Fibroblast of gingiva (primary cell): Measurements from ENCODE around the gene GRID1.

Source experiments
- DNase-seq: peaks from one replicate; pipeline ENCODE4 v3.0.0-alpha.2; 2011; ENCODE audit warnings: low read depth

GRID1 gene

DNA sequence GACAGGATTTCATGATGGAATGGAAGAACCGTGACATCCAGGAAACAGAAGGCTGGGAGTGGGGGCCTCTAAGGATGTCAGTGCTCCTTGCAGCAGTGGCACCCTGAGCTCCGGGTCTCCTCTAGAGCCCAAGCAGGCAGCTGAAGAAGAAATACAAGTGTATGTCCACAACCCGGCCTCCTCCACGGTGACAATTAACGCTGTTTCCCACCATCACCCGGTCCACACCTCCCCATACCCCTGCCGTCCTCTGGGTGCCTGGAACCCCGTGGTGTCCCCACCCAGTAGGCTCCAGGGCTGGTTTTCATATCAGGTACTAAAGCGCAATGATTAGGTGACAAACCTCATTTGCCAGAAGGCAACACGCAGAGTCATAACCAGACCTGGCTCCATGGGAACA, 30.3 kb downstream of the GRID1 start:
- DNase-seq, result no peak

DNA sequence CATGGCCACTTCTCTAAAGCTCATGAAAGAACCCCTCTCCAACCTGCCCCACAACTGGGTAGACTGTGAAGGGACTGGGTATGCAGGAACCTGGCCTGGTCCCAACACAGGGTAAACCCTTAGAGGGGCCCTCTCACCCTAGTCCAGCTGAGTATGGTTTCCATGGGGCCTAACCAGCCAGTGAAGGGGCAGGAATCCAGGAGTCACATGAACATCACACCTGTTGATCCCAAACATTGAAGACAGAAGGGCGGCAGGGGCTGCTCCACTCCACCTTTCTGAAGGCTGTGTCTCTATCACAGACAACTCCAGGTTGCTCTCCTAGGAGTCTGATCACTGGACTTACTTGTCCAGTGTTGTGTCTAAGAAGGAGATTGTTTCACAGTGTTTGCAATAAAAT, 30.8 kb downstream of the GRID1 start:
- no peak for DNase-seq

DNA sequence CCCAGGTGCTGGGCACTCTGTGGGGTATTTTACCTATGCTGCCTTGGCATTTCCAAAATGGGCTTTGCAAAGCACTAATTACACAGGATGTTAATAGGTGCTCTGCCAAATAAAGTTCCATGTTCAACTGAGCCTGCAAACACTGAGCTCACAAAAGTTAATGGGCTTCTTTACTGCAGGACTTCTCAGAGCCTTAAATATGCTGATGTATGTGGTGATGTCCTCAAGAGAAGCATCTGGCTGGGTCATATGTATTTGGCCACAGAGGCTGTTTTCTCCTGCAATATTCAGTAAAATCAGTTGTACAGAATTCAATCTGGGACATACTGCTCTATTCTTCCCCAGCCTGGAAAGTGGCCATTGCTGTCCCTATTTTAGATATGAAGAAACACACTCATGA, 31.3 kb downstream of the GRID1 start:
- DNase-seq, result no peak

DNA sequence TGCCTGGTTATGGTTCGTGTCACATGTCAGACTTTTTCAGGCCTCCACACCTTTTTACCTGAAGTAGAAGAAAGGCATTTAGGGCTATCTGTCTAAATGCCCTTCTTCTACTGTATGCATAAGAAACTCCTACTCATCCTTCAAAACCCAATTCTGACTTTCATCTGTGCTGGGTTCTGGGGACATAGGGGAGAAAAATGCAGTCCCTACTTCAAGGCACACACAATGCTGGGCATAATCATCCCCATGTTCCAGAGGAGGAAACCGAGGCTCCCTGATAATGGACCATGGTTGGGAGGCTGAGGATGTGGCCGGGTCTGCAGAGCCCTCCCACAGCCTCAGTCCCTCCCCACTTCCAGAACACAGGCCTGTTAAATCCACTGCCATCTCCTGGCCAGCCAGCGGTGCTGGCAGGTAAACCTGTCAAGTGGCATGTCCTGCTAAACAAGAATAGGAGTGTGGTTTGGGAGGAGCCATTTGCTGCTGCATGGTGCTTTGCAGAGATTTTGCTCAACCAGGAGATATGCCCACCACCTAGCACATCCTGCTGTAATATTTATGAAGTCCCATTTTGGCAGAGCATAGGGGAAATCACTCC, 32.0 kb downstream of the GRID1 start:
- no peak for DNase-seq

DNA sequence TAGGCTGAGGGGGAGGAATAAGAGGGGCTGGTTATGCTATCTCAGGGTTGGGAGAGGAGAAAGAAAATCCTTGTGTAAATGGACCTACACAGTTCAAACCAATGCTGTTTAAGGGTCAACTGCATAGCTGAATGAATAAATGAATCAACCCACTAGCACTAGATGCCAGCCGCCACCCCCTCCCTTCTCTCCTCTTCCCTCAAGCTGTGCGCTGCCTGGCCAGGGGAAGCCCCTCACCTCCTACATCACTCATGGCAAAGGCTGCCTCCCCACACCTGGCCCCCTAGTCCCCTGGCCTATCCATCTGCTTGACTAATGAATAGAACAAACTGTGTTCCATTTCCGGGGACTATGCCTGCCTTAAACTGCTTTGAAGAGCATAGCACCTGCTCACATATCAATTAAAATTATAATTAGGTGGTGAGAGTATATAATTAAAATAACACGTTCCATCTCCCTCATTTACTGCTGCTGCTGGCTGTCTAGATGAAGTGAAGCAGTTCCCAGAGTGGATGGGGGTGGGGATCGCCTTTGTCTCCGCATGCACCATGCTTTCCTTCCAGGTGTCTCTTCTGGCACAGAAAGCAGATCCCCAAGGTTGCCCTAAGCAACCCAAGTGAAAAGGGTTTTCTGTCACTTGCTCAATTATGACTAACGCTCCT, 32.6 kb downstream of the GRID1 start:
- DNase-seq, result no peak

DNA sequence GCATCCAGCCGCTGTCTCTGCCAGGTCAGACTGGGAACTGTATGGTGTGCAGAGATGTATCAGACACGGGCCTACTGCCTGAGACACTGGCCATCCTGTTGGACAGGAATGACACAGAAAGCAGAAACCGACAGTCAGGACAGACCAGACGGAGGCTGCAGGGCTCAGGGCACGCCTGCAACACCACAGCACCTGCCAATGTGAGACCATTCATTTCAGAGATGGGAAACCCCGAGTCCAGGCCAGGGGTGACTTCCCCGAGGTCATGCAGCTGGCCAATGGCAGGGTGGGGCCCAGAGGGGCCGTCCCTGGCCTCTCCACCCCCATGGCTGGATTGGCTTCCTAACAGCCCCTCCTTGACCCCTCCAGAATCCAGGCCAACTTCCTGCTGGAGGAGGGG, 34.7 kb downstream of the GRID1 start:
- no peak for DNase-seq

DNA sequence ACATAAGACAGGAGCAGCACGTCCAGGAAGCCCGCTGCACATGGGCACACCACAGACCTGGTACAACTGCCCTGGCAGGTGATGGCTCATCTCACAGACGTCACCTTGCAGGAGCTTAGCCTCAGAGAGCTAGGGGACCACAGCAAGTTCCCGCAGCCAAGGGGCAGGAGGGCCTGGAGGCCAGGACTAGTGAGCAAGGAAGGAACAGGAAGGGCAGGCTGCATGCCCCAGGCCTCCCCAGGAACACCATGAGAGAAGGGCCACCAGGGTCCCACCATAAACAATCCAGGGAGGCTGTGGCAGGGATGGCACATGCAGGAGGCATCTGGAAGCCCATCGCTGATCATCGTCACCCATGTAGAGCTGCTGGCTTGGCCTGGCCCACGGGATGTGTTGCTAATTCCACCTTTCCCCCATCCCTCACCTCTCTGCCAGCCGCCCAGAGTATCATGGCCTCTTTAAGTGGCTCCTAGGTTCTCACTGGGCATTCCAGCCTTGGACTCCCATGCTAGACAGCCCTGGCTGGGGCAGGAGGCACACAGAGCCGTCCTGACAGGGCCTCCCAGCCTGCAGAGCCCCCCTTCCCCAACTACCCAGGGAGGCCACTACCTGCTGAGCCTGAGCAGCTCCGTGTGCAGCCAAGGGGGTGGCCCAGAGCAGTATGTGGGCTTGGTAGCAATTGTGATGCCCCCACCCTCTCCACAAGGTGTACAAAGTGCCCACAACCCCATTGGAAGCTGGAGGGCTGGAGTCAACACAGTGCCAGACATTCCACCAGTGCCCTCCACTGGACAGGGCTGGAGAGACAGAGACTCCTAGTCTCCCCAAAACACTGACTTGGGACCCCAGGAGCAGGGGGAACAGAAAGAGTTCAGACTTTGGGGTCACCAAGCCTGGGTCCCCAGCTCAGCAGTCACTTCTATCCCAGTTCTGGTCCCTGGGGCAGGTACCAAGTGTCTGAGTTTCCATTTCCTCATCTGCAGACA, 35.5 kb downstream of the GRID1 start:
- DNase-seq, result no peak

DNA sequence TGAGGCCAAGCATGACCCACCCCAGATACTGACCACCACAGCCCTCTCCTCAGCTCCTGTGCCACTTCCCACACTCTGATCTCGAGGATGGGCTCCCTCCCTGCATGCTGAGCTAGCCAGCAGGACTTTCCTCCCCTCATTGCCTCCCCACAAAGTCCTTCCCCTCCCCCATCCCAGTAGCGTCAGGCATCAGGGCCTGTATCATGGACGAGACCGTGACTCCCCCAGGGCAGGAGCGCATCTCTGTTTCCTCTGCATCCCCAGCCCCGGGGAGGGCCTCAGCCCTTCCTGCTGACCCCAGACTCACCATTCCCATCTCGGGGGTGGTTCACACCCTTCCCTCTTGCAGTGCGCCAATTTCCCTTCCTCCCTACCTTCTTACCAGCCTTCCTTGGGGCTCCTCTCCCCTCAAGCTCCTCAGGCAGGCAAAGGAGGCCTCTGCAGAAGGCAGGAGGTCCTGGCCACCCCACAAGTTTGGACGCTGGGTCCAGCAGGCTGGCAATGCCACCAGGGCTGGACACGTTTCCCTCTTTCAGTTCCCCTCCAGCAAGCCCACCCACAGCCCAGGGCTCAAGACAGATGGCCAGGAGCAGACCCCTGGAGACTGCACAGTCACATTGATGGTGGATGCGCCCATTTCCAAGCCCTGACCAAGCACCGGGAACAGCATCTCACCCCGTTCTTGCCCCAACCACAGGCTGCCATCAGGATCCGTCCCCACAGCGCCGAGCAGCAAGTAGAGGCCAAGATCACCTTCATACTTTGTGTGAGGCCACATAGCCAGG, 36.5 kb downstream of the GRID1 start:
- DNase-seq, result no peak

DNA sequence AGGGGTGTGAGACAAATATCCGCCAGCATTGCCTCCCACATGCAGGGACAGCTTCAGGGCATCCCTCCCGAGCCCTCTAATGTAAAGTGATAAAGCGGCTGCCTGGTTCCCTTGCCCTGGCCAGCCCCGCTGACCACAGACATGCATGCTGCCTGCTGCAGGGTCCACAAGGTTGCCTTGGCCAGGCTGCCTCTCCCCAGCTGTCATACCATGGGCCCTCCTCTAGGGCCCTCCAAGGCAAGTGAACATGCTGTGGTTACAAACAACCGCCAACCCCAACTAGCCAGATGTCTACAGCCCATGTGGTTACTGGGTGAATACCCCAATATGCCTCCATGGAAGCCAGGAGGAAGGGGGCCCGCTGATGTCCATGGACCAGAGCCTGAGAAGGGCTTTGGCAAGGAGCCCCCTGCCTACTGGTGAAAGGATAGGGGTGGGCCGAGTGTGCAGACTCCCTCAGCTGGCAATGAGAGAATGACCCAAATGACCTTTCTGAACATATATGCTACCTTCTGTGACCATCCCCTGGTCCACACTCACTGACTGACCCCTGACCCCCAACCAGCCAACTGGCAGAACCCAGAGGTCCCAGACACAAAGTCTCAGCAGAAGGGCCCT, 37.4 kb downstream of the GRID1 start:
- DNase-seq, result no peak

DNA sequence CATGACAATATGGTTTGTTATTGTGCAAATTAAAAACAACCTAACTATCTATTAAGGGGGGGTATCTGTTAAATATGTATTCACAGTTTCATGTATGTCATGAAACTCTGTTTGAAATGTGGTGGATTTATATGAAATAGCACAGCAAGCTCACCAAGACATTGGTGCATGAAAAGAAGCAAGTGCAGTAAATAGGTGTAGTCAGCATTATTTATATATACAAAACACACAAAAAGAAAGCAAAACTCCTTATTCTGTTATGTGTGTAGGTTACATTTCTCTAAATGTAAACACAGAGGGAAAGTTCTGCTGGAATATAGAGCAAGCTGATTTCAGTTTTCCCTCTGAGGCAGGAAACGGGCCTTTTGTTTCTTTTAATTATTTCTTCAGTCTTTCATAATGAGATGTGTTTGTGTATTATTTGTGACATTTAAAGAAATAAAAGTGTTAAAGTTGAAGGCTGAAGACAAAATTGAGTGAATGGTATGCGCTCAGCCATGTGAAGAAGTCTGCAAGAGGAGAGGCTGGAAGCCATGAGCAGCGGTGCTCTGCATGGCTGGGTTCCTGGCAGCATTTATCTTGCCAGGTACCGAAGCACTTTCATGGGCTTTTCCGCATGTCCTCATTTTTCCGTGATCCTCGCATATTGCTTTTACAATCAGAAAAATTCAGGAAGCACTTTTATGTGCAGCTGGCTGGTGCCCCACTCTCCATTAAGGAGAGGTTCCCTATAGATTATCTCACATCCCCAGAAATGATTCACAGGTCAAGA, 38.5 kb downstream of the GRID1 start:
- DNase-seq, result no peak

DNA sequence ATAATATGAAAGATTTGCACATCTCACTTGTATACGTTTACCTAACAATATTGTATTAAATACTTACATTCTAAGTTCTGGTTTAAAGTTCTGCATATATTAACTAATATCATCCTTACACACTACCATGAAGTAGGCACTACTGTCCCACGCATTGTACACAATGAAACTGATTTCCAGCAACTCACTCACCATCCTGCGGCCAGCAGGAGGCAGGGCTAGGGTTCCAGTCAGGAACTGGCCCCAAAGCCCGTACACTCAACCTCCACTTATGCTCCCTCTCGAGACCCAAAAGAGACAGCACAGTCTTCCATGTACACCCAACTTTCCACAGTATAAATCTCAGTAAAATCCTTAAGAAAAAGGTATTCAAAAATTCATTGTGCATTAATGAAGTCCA, 41.4 kb downstream of the GRID1 start:
- no peak for DNase-seq

DNA sequence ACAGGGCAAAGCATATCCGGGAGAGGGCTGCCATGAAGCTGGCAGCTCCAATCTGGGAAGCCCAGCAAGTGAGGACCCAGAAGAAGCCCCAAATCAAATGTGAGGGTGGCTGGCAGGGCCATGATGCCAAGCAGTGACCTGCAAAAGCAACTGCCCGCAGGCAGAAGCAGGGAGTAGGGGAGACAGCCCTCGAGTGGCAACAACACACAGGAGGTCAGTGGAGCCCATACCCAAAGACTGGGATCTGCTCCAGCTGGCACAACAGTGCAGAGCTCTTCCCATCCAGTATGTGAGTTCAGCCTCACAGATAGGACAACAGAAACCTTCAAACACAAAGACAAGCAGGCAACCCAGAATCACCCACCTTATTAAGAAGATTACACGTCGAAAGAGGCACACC, 45.0 kb downstream of the GRID1 start:
- no peak for DNase-seq

DNA sequence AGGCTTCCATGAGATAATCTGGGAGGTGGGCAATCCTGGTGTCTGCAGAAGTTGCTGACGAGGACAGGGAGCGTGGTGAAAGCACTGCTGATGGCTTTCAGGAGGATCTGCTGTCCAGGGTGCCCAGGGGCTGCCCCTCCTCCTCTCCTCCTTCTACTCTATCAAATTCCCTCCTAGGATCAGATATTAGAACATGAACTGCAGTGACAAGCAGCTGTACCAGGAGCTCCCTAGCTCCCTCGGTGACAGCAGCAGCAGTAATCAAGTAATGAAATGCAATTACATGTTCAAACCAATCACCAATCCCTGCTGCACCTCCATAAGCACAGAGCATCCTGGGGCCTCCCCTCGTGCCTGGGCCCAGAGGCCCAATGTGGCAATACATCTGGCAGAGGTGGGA, 46.9 kb downstream of the GRID1 start:
- DNase-seq, result no peak

DNA sequence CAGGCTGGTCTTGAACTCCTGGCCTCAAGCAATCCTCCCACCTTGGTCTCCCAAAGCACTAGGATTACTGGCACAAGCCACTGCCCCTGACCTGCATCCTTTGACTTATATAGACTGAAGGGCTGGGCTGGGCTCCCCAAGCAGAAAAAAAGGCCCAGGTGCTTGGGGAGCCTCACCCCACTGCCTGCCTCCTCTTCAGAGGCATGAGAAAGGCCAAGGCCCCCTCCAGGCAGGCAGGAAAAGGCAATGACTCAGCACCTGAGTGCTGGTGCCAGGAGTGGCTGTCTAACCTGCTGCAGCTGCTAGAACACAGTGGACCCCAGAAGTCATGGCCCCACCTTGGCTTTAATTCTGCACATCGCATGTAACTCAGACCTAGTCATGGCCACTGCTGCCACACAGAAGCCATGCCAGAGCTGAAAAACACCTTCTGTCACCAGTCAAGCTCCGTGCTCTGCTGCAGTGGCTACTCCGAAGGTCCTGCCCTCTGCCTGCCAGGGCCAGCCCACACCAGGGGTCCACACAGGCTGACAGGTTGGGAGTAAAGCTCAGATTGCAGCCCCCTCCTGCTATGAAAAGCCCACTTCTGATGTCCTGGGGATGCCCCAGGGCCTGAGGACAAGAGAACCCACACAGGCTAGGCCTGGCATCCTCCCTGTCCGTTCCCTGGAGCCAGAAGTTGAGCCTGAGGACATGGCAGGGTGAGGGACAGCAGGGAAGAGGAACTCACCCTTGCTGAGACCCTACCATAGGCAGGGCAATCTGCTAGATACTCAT, 48.5 kb downstream of the GRID1 start:
- no peak for DNase-seq

DNA sequence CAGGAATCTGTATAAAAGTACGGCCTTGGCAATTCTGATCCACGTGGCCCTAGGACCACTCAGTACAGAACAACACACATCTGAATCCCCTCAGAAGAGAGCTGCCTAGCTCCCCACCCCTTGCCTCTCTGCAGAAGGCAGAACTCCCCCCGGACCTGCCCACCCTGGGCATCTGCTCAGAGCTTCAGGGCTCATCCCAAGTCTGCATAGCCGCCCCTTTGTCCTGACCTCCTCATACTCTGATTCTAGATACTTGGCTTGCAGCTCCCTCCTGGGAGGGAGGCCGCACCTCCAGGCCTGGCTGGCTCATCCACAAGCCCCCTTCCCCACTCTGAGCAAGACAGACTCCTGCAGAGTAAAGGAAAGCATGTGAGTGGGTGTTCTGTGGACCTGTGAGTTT, 49.6 kb downstream of the GRID1 start:
- no peak for DNase-seq

DNA sequence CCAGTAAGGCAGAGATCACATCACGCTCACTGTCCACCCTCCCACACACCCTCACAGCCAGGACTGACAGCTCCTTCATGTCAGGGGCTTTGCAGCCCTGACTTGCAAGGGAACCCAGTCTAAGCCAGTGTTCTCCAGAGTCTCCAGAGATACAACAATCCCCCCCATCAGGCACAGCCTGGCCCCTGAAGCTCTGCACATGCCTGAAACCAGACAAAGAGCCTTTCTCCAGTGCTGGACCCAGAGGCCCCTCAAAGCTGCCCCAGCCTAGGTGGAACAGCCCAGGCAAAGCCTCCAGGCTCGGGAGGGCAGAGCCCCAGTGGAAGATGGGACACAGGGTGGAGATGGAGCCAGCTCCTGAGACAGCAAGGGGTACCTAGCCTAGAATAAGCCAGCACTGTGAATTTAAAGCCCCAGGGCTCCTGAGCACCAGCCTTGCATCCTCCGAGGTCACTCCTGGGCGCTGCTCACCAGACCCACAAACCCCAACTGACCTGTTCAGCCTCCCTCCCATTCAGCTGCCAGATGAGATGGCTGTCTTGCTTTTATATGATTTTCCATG, 50.2 kb downstream of the GRID1 start:
- no peak for DNase-seq

DNA sequence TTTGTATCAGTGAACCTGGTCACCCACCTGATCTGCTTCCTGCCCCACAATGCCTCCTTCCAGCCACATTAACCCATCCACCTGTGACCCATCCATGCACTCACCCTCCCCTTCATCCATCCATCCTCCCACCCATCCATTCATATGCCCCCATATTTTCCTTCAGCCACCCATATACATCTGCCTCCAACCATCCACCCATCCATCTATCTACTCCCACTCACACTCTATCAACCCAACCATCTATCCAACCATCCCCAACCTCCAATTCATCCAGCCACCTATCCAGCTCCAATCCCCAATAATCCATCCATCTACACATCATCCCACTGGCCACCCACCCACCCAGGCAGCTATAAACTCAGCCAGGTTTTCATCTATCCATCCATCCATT, 51.0 kb downstream of the GRID1 start:
- DNase-seq, result no peak

DNA sequence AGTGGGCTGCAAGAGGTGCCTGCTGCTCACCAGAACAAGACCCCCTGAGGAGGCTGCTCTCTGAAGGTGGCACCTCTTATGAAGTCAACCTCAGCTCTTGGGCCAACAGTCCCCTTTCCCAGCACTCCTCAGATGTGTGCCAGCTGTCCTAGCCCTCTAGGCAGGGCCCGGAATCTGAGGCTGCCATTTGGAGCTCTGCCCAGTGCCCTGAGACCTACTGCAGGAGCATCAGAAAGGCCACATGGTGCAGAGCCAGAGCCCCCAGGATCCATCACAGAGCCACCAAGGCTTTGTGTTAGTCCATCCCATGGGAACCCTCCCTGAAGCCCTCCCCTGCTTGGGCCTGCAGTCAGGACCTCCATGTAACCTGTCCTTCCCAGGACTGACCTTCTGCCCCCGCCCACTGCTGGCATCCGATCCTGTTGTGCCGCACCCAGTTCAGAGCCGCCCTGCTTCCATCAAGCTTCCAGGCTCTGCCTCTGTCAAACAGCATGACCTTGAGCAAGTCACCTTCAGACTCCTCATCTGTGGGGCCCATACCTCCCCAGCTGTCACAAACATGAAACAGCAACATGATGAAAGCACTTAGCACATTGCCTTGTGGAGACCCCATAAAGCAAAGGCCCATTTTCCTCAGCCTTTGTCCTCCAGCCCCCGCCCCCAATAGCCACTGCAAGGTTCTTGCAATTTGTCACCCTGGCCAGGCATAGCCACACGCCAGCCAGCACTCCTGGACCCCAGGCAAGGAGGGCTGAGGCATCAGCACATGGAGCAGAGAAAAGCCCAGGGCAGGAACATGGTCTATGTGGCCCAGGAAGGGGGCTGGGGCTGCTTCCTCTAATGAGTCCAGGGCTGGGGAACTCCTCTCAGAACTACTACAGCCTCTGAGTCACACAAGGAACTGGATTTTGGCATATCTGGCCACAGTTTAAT, 51.7 kb downstream of the GRID1 start:
- no peak for DNase-seq

DNA sequence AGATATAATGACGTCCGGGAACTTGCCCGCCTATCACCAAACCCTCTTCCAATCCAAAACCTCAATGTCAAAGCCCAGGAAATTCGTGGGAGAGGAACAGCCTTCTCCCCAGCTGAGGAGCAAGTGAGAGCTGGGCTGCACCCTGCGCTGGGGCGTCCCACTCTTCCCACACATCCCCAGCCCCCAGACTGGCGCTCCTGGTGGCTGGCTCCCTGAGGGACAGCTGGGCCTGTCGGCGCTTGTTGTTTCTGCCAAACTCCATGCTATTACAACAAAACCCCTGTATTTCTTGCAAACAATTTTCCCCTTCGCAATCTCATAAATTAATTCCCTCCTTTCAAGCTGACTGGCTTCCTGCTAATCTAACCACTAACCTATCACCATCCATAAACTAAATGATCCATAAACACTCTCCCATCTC, 53.0 kb downstream of the GRID1 start:
- no peak for DNase-seq
